Measurements from ENCODE around the gene MICB.

DNA sequence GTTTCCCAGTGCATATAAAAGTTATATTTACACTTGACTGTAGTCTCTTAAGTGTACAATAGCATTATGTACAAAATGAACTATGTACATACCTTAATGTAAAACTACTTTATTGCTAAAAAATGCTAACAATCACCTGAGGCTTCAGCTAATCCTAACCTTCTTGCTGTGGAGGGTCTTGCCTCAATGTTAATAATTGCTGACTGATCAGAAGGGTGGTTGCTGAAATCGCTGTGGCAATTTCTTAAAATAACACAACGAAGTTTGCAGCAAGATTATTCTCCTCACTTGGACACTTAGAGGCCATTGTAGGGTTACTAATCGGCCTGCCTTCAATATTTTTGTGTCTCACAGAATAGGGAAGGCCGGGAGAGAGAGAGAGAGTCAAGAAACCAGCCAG lies 24.7 kb upstream of the MICB start:
- TF ChIP-seq CTCF (IDR thresholded peaks at IDR 0.05), result no peak
- TF ChIP-seq, protein P1, sequence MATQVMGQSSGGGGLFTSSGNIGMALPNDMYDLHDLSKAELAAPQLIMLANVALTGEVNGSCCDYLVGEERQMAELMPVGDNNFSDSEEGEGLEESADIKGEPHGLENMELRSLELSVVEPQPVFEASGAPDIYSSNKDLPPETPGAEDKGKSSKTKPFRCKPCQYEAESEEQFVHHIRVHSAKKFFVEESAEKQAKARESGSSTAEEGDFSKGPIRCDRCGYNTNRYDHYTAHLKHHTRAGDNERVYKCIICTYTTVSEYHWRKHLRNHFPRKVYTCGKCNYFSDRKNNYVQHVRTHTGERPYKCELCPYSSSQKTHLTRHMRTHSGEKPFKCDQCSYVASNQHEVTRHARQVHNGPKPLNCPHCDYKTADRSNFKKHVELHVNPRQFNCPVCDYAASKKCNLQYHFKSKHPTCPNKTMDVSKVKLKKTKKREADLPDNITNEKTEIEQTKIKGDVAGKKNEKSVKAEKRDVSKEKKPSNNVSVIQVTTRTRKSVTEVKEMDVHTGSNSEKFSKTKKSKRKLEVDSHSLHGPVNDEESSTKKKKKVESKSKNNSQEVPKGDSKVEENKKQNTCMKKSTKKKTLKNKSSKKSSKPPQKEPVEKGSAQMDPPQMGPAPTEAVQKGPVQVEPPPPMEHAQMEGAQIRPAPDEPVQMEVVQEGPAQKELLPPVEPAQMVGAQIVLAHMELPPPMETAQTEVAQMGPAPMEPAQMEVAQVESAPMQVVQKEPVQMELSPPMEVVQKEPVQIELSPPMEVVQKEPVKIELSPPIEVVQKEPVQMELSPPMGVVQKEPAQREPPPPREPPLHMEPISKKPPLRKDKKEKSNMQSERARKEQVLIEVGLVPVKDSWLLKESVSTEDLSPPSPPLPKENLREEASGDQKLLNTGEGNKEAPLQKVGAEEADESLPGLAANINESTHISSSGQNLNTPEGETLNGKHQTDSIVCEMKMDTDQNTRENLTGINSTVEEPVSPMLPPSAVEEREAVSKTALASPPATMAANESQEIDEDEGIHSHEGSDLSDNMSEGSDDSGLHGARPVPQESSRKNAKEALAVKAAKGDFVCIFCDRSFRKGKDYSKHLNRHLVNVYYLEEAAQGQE (IDR thresholded peaks at IDR 0.05; ENCODE audit: insufficient read depth in 1 of 2, low read depth in 2 of 2, low read length in 1 of 2), result no peak
- no peak for TF ChIP-seq POLR2AphosphoS5 (IDR thresholded peaks at IDR 0.05; ENCODE audit: low read depth, low read length)
- TF ChIP-seq TCF7L2 (IDR thresholded peaks at IDR 0.05; ENCODE audit: low read depth, low read length), result no peak
